Endothelial cell of umbilical vein (primary cell): ENCODE results near the gene C6. TPM values are rescaled to one million over a fixed set of nuclear protein-coding genes. Genes with fewer than 3 reads are reported as not detected.

Experiments
- BruUV-seq: library from RNA; stranded (reverse); fragments of 400-500 nt; replicated peaks from 2 replicates; lab custom pipeline; 2021; lab: Mats Ljungman, UMichigan
- CTCF ChIA-PET: fragments of 300-600, 350-600 bp; sonication (Branson Sonifier 250); formaldehyde crosslinking; loops from one replicate; lab custom pipeline; 2021; ENCODE audit warnings: antibody characterized with exemption, inconsistent platforms; lab: Charles Lee
- POLR2A ChIA-PET: fragments of 300-600, 350-600 bp; sonication (Branson Sonifier 250); formaldehyde crosslinking; loops from one replicate; lab custom pipeline; 2021; ENCODE audit warnings: antibody characterized with exemption, inconsistent platforms; lab: Charles Lee
- DNase-seq: peaks from one replicate; pipeline ENCODE4 v3.0.0-alpha.2; 2011; ENCODE audit warnings: low read depth, low spot score
- FAIRE-seq: peaks from 2 replicates; lab custom pipeline; 2011; peaks lifted over from hg19 to GRCh38; lab: Jason Lieb, UNC
- H2AFZ ChIP-seq: 2 replicates; pipeline ENCODE4 v1.6.0; 2012; ENCODE audit warnings: low read depth, low read length, control low read depth, inconsistent platforms
- H3K27ac ChIP-seq: 2 replicates; pipeline ENCODE4 v1.5.1; 2011; ENCODE audit warnings: low read depth, mild to moderate bottlenecking, control low read depth, low read length, moderate library complexity; ENCODE audit not compliant: insufficient read depth
- H3K27me3 ChIP-seq, 2 experiments: 2 replicates each; pipeline versions ENCODE4 v1.6.0 to v1.6.1; 2011; ENCODE audit warnings: low read length in 2 of 2, mixed read lengths in 1 of 2; ENCODE audit not compliant: control insufficient read depth in 2 of 2, insufficient read depth in 2 of 2
- H3K36me3 ChIP-seq, 2 experiments: 2 replicates in 1 of 2; 3 replicates in 1 of 2; pipeline ENCODE4 v1.5.1; 2011; ENCODE audit warnings: low read length in 2 of 2, mild to moderate bottlenecking in 1 of 2, moderate library complexity in 1 of 2; ENCODE audit not compliant: control insufficient read depth in 2 of 2, insufficient read depth in 2 of 2; ENCODE audit errors: extremely low read depth in 1 of 2
- H3K4me1 ChIP-seq: 3 replicates; pipeline ENCODE4 v1.5.1; 2011; ENCODE audit warnings: mild to moderate bottlenecking, low read length; ENCODE audit not compliant: control insufficient read depth, insufficient read depth; ENCODE audit errors: extremely low read depth
- H3K4me2 ChIP-seq: 2 replicates; pipeline ENCODE4 v1.6.1; 2011; ENCODE audit warnings: low read length, control low read depth, mixed read lengths; ENCODE audit not compliant: insufficient read depth
- H3K4me3 ChIP-seq, 3 experiments: fragments of 200-600 bp in 1 of 3; sonication (generic), shearing (Covaris generic) in 1 of 3; replicated peaks in 1 of 3; 2 replicates each; pipeline ENCODE4 v1.5.1; 2011 to 2016; ENCODE audit warnings: control low read depth in 3 of 3, low read length in 3 of 3, mild to moderate bottlenecking in 2 of 3, inconsistent platforms in 1 of 3, low read depth in 1 of 3, moderate library complexity in 1 of 3; ENCODE audit not compliant: insufficient read depth in 1 of 3
- H3K79me2 ChIP-seq: 2 replicates; pipeline ENCODE4 v1.6.0; 2012; ENCODE audit warnings: low read length, inconsistent platforms; ENCODE audit not compliant: control insufficient read depth, insufficient read depth
- H3K9ac ChIP-seq: replicated peaks from 2 replicates; pipeline ENCODE3; 2011; ENCODE audit warnings: low read length, control low read depth; ENCODE audit not compliant: insufficient read depth; ENCODE audit errors: extremely low read depth
- H3K9me1 ChIP-seq: replicated peaks from 3 replicates; pipeline ENCODE4 v1.6.0; 2011; ENCODE audit warnings: mild to moderate bottlenecking, low read length; ENCODE audit not compliant: control insufficient read depth, insufficient read depth; ENCODE audit errors: extremely low read depth
- H3K9me3 ChIP-seq: replicated peaks from 2 replicates; pipeline ENCODE4 v1.5.1; 2012; ENCODE audit warnings: low read length, inconsistent platforms; ENCODE audit not compliant: control insufficient read depth, insufficient read depth
- H4K20me1 ChIP-seq: replicated peaks from 2 replicates; pipeline ENCODE3; 2011; ENCODE audit warnings: mild to moderate bottlenecking, low read length; ENCODE audit not compliant: control insufficient read depth, insufficient read depth; ENCODE audit errors: extremely low read depth
- EZH2 ChIP-seq: IDR thresholded peaks from 2 replicates; pipeline ENCODE4 v1.6.1; 2012; ENCODE audit warnings: borderline replicate concordance, low read depth, mild to moderate bottlenecking, moderate library complexity, low read length, inconsistent platforms; ENCODE audit not compliant: severe bottlenecking
- FOS ChIP-seq: IDR thresholded peaks from 2 replicates; pipeline ENCODE4 v1.6.1; 2011; ENCODE audit warnings: mild to moderate bottlenecking, low read length, moderate library complexity, borderline replicate concordance; ENCODE audit not compliant: insufficient read depth
- GATA2 ChIP-seq: IDR thresholded peaks from 2 replicates; pipeline ENCODE4 v1.7.0; 2011; ENCODE audit warnings: low read depth, mild to moderate bottlenecking, moderate library complexity, mixed read lengths, low read length; ENCODE audit not compliant: insufficient read length, insufficient read depth
- JUN ChIP-seq: IDR thresholded peaks from 2 replicates; pipeline ENCODE4 v1.6.1; 2011; ENCODE audit warnings: borderline replicate concordance, low read depth; ENCODE audit not compliant: insufficient read length, insufficient read depth
- MAX ChIP-seq: IDR thresholded peaks from 2 replicates; pipeline ENCODE4 v1.6.1; 2011; ENCODE audit not compliant: insufficient read depth, insufficient read length
- MYC ChIP-seq: IDR thresholded peaks from one replicate; pipeline ENCODE4 v1.6.1; 2011; ENCODE audit warnings: mild to moderate bottlenecking, low read depth, low read length
- POLR2A ChIP-seq: IDR thresholded peaks from 2 replicates; pipeline ENCODE4 v1.6.1; 2012; ENCODE audit warnings: low read depth, mild to moderate bottlenecking, control low read depth, low read length
- POLR2AphosphoS5 ChIP-seq: IDR thresholded peaks from 2 replicates; pipeline ENCODE4 v1.6.1; 2012; ENCODE audit warnings: low read depth, mild to moderate bottlenecking, control low read depth, low read length, moderate library complexity; ENCODE audit not compliant: insufficient read depth
- dilution Hi-C: fragments of 300-500 bp; cut with MboI; formaldehyde crosslinking; loops from one replicate; pipeline ENCODE4 v1.15.0; 2019; ENCODE audit warnings: low sequenced_read_pairs; ENCODE audit not compliant: extremely low pct_ligation_motif_present
- intact Hi-C: fragments of 100-400 bp; cut with micrococcal nuclease; formaldehyde crosslinking; loops from one replicate; pipeline ENCODE4 v1.10.0; 2022
- polyA plus RNA-seq, 4 experiments: library from polyadenylated mRNA; depleted of rRNA in 3 of 4; stranded (reverse) in 3 of 4; unstranded in 1 of 4; fragments of >200 nt; gene quantifications; 2 replicates each; pipeline versions ENCODE4 v1.2.1 to v1.2.3, GENCODE V29; 2011 to 2012; ENCODE audit warnings: missing spikeins in 1 of 4
- total RNA-seq: library from RNA; stranded (reverse); gene quantifications from 2 replicates; pipeline ENCODE4 v1.2.3, GENCODE V29; 2021
- TF ChIP-seq, protein P1 (sequence below), 2 donors: IDR thresholded peaks; 1 replicate in 1 of 2; 2 replicates in 1 of 2; pipeline ENCODE4 v1.5.1; 2011; ENCODE audit warnings: low read length in 2 of 2, mild to moderate bottlenecking in 2 of 2, moderate library complexity in 2 of 2, control low read depth in 1 of 2, inconsistent platforms in 1 of 2, low read depth in 1 of 2; ENCODE audit not compliant: insufficient read depth in 1 of 2; ENCODE audit errors: extremely low read depth in 1 of 2

C6 gene
- total and polyA plus RNA-seq, 2 donors (not counting 3 experiments of a cell fraction or from before 2014, with no cell fraction given), result not detected

DNA sequence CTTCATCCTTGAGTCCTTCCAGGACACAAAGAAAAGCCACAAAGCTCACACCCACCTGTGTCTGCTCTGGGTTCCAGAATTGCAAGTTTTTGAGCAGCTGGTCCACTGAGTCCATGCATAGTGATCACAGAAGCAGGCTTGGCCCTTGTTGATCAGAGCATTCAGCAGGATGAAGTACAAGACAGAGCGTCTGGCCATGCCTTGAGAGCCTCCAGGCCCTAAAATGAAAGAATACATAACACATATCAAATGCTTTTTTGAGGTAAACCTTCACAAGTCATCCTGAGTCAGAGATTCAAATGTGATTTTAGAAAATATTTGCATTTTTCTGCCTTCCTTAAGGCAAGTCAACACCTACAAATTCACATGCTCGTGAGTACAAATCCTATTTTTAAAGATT, 10.3 kb downstream of the C6 start:
- H3K27me3 ChIP-seq, result no peaks in the 10 kb centered on the region
- intact Hi-C loops (no loop called here), dilution Hi-C loops (no loop called here)
- FAIRE-seq (no peak), DNase-seq (no peak)
- no peaks in the 10 kb centered on the region for H3K79me2 ChIP-seq
- ChIA-PET POLR2A (no interaction called here), CTCF (no interaction called here)
- H3K27ac ChIP-seq, result no peak overlapping the region
- BruUV-seq, result no TSS peak
- no peaks in the 10 kb centered on the region for H3K4me1 ChIP-seq
- no peaks in the 10 kb centered on the region for H3K36me3 ChIP-seq
- no peak overlapping the region for H2AFZ ChIP-seq
- H3K9ac ChIP-seq, result no peak overlapping the region
- no peaks in the 10 kb centered on the region for H4K20me1 ChIP-seq
- H3K4me3 ChIP-seq, result no peak overlapping the region
- H3K9me3 ChIP-seq, result no peaks in the 10 kb centered on the region
- no peaks in the 10 kb centered on the region for H3K9me1 ChIP-seq
- no peak overlapping the region for H3K4me2 ChIP-seq
- TF ChIP-seq FOS, result no peak
- no peak for TF ChIP-seq EZH2
- no peak for TF ChIP-seq MAX
- no peak for TF ChIP-seq GATA2
- TF ChIP-seq, protein P1, sequence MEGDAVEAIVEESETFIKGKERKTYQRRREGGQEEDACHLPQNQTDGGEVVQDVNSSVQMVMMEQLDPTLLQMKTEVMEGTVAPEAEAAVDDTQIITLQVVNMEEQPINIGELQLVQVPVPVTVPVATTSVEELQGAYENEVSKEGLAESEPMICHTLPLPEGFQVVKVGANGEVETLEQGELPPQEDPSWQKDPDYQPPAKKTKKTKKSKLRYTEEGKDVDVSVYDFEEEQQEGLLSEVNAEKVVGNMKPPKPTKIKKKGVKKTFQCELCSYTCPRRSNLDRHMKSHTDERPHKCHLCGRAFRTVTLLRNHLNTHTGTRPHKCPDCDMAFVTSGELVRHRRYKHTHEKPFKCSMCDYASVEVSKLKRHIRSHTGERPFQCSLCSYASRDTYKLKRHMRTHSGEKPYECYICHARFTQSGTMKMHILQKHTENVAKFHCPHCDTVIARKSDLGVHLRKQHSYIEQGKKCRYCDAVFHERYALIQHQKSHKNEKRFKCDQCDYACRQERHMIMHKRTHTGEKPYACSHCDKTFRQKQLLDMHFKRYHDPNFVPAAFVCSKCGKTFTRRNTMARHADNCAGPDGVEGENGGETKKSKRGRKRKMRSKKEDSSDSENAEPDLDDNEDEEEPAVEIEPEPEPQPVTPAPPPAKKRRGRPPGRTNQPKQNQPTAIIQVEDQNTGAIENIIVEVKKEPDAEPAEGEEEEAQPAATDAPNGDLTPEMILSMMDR (IDR thresholded peaks at IDR 0.05; ENCODE audit: extremely low read depth in 1 of 2, insufficient read depth in 1 of 2, low read depth in 1 of 2, low read length in 2 of 2), result no peak
- TF ChIP-seq MYC, result no peak
- TF ChIP-seq POLR2A, result no peak
- TF ChIP-seq JUN, result no peak
- TF ChIP-seq POLR2AphosphoS5, result no peak
